GM12875 (cell line): ENCODE measurements around the gene RAB11FIP5.

Experiments used
- H3K4me3 ChIP-seq: one replicate; pipeline ENCODE4 v1.5.1; 2011; ENCODE audit warnings: low read depth, low read length, control low read depth
- CTCF ChIP-seq: IDR thresholded peaks from 2 replicates; pipeline ENCODE4 v1.5.1; 2011; ENCODE audit warnings: low read depth, mild to moderate bottlenecking, control low read depth, inconsistent platforms, low read length, moderate library complexity, borderline replicate concordance; ENCODE audit not compliant: insufficient read depth

Gene RAB11FIP5

GRCh38 chr2:73109431-73110167 lies 3.1 kb downstream of the RAB11FIP5 start:
- no peak for TF ChIP-seq CTCF
- no peak overlapping the region for H3K4me3 ChIP-seq

DNA sequence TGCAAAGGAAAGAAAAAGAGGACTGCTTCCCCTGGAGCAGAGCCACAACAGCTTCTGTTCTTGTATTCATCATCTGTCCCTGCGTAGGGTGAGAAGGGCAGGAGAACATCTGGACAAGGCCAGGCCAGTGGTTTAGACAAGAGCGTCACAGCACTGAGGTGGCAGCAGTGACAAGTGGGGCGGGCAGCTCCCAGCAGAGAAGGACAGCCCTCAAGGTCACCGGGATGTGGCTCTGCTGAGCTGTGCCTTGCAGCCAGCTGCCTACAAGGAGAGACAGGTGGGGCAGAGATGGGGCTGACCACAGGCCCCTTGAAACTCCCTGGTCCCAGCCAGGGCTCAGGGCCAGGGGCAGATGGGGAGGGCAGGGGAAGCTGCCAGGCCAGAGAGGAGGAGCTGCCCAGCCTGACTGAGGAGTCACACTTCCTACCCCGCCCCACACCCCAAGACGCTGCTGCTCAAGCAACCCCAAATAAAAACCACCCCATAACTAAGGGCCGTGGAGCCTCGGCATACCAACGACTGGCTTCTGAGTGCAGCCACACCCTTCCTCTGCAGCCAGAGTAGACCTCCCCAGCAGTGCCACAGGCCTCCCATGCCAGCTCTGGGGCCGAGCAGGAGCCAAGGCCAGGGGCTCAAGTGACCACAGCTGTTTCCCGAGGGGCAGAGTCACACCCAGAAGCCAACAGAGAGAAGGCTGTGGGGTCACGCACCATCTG lies 5.4 kb downstream of the RAB11FIP5 start:
- no peak for TF ChIP-seq CTCF
- no peak overlapping the region for H3K4me3 ChIP-seq

DNA sequence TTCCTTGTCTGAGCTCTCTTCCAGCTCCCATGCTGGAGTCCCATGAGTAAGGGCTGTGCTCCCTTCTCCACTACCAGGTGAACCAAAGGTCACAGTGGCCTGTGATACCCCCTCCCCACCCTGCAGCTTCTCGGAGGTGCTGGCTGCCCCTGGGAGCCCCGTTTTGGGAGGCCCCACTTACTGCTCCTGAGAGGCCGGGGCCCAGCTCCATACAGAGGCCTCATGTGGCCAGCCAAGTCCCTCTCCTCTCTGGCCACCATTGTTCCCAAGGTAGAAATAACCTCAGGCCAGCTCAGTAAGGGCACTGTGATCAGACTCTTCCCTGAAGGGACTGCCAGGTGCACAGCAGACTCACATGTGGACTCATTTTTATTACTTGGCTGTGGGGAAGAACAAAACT lies 6.0 kb downstream of the RAB11FIP5 start:
- TF ChIP-seq CTCF = no peak
- no peak overlapping the region for H3K4me3 ChIP-seq

DNA sequence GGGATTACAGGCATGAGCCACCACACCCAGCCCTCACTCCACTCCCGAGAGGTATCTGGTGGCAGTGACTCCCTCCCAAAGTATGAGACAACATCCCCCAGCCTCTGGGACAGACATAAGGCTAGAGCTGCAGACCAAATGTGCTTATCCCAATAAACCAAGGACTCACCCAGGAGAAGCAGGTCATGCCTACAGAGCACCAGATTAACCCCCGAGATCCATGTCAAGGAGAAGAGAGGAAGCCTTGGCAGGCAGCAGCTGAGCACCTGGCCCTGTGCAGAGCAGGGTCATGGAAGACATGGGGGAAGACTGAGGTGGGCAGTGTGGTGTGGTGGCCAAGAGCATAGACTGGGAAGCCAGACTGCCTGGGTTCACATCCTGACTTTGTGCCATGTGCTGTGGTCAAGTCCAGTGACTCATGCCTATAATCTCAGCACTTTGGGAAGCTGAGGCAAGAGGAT lies 7.2 kb downstream of the RAB11FIP5 start:
- no peak for TF ChIP-seq CTCF
- no peak overlapping the region for H3K4me3 ChIP-seq

DNA sequence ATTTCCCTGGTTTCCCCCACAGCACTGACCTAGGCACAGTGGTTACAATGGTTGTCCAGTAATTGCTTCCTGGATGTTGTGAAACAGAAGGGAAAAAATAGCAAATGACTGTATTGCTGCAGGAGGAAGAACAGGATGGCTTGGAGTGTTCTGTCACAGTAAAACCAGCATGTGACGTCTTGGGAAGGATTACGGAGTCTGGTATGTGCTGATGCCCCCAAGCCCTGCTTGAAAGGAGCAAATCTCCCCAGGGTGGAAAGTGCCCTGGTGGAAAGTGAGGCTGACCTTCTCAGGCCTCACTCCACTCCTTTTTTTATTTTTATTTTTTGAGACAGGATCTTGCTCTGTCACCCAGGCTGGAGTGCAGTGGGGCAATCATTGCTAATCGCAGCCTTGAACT lies 7.8 kb downstream of the RAB11FIP5 start:
- H3K4me3 ChIP-seq = no peak overlapping the region
- no peak for TF ChIP-seq CTCF

- H3K4me3 ChIP-seq = no peak overlapping the region
- TF ChIP-seq CTCF = no peak
Measured at GRCh38 chr2:73103018-73103542, 9.7 kb downstream of the RAB11FIP5 start.

GRCh38 chr2:73101626-73102256 lies 11.0 kb downstream of the RAB11FIP5 start:
- no peak for TF ChIP-seq CTCF
- H3K4me3 ChIP-seq = no peak overlapping the region
